Measurements from ENCODE around the gene LLGL2. TPM values are rescaled to one million over a fixed set of nuclear protein-coding genes. Genes with fewer than 3 reads are reported as not detected.

Gene LLGL2
- total RNA-seq, 2 donors from 2014 or later: 6.4 to 20.0 TPM

- DNase-seq (ENCODE audit: low spot score): no peak
- H3K4me1 ChIP-seq (ENCODE audit: control insufficient read depth in 1 of 2, low read depth in 2 of 2): no peaks in the 10 kb centered on the region
- no peaks in the 10 kb centered on the region for H3K27me3 ChIP-seq (replicated peaks; ENCODE audit: insufficient read depth)
- TF ChIP-seq CTCF (IDR thresholded peaks at IDR 0.05): no peak
- H3K4me3 ChIP-seq: no peak overlapping the region
- no peaks in the 10 kb centered on the region for H3K36me3 ChIP-seq
- no peaks in the 10 kb centered on the region for H3K9me3 ChIP-seq
- H3K27ac ChIP-seq: no peak overlapping the region
- no peak for ATAC-seq (ENCODE audit: insufficient number of reproducible peaks, low FRiP score, low read depth)
These were observed 18.8 kb downstream of the LLGL2 start for GRCh38 chr17:75544250-75544649.

- Histone ChIP-seq H3K4me3 (no peak overlapping the region), H3K9me3 (no peaks in the 10 kb centered on the region), H3K4me1 (ENCODE audit: control insufficient read depth in 1 of 2, low read depth in 2 of 2) (no peaks in the 10 kb centered on the region), H3K27me3 (replicated peaks; ENCODE audit: insufficient read depth) (no peaks in the 10 kb centered on the region), H3K27ac (no peak overlapping the region), H3K36me3 (no peaks in the 10 kb centered on the region)
- DNase-seq (ENCODE audit: low spot score) (no peak), ATAC-seq (ENCODE audit: insufficient number of reproducible peaks, low FRiP score, low read depth) (no peak)
- TF ChIP-seq CTCF (IDR thresholded peaks at IDR 0.05): no peak
These were observed 20.7 kb downstream of the LLGL2 start for GRCh38 chr17:75546181-75546580.

- Histone ChIP-seq H3K27me3 (replicated peaks; ENCODE audit: insufficient read depth) (no peaks in the 10 kb centered on the region), H3K4me3 (no peak overlapping the region), H3K27ac (no peak overlapping the region), H3K4me1 (ENCODE audit: control insufficient read depth in 1 of 2, low read depth in 2 of 2) (no peaks in the 10 kb centered on the region), H3K36me3 (no peaks in the 10 kb centered on the region), H3K9me3 (no peaks in the 10 kb centered on the region)
- TF ChIP-seq CTCF (IDR thresholded peaks at IDR 0.05): no peak
- DNase-seq (ENCODE audit: low spot score): no peak
- ATAC-seq (ENCODE audit: insufficient number of reproducible peaks, low FRiP score, low read depth): no peak
These were observed 21.6 kb downstream of the LLGL2 start for GRCh38 chr17:75547091-75547490.

- DNase-seq (ENCODE audit: low spot score) (no peak), ATAC-seq (ENCODE audit: insufficient number of reproducible peaks, low FRiP score, low read depth) (no peak)
- Histone ChIP-seq H3K27me3 (replicated peaks; ENCODE audit: insufficient read depth) (no peaks in the 10 kb centered on the region), H3K4me3 (no peak overlapping the region), H3K4me1 (ENCODE audit: control insufficient read depth in 1 of 2, low read depth in 2 of 2) (peaks cover 0 to 6% of the 10 kb centered on the region in 2 donors), H3K36me3 (no peaks in the 10 kb centered on the region), H3K9me3 (no peaks in the 10 kb centered on the region), H3K27ac (no peak overlapping the region)
- TF ChIP-seq CTCF (IDR thresholded peaks at IDR 0.05): no peak
These were observed 23.3 kb downstream of the LLGL2 start for GRCh38 chr17:75548813-75549212.

- ATAC-seq (ENCODE audit: insufficient number of reproducible peaks, low FRiP score, low read depth) (no peak), DNase-seq (ENCODE audit: low spot score) (no peak)
- Histone ChIP-seq H3K9me3 (no peaks in the 10 kb centered on the region), H3K4me3 (no peak overlapping the region), H3K27me3 (replicated peaks; ENCODE audit: insufficient read depth) (no peaks in the 10 kb centered on the region), H3K4me1 (ENCODE audit: control insufficient read depth in 1 of 2, low read depth in 2 of 2) (peaks cover 0 to 6% of the 10 kb centered on the region in 2 donors), H3K36me3 (no peaks in the 10 kb centered on the region), H3K27ac (no peak overlapping the region)
- no peak for TF ChIP-seq CTCF (IDR thresholded peaks at IDR 0.05)
These were observed 24.0 kb downstream of the LLGL2 start for GRCh38 chr17:75549246-75550138.

Data from thoracic aorta (tissue), 2 donors.